ENCODE results near the gene UBR4.
A peak's percentile ranks its signal among the peaks of the same experiment; 100 is the strongest.

UBR4 gene

GRCh38 chr1:19205845-19206244 is 4.2 kb downstream of the UBR4 start:
- ATAC-seq (no peak), DNase-seq (ENCODE audit: low spot score in 2 of 2) (no peak)
- no peak overlapping the region for H3K27ac Mint-ChIP-seq
- peak overlapping the region; percentile 3 for H3K4me3 Mint-ChIP-seq
- peaks cover 58% of the 10 kb centered on the region for H3K4me1 Mint-ChIP-seq
- H3K9me3 Mint-ChIP-seq: no peaks in the 10 kb centered on the region
- H3K36me3 Mint-ChIP-seq: peaks cover 65% of the 10 kb centered on the region

GRCh38 chr1:19205403-19205802 is 4.7 kb downstream of the UBR4 start:
- Mint-ChIP-seq H3K36me3 (peaks cover 68% of the 10 kb centered on the region), H3K4me3 (peak overlapping the region; percentile 3), H3K27ac (no peak overlapping the region), H3K4me1 (peaks cover 54% of the 10 kb centered on the region), H3K9me3 (no peaks in the 10 kb centered on the region)
- ATAC-seq (peak; percentile 39), DNase-seq (ENCODE audit: low spot score in 2 of 2) (no peak)

DNA sequence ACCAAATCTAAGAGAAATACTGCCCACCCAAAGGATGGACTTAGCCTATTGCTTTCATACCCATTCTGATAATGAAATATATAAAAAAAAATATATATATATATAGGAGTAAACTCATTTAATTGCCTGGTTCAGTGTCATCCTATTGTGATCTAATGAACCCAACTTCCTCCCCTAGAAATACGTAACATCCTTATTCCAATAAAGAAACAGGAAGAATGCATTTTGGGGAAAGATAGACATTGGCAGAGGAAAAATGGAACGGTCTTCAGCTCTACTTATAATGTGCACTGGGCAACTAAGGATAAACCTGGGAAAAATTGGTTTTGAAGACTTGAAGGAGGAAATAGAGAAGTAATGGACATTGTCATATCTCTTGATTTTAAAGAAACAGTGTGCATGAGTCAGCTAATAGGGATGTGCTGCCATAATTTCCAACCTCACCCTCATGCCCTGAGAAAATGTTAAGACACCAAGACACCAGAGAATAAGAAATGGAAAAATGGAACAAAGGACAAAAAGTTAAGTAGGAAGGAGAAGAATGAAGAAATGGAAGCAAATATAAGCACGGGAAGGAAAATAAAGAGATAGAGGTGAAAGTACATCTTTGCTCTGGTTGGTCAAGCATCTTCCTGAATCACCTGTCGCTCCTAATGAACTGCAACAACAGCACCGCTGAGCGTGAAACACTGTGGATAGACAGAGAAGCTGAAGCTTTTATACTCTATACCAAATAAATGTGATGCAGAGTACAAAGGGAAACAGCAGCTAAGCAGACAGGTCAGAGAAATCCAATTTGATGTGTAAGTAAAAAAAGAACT is 5.4 kb downstream of the UBR4 start:
- no peaks in the 10 kb centered on the region for H3K9me3 Mint-ChIP-seq
- ATAC-seq: no peak
- no peak for DNase-seq (ENCODE audit: low spot score in 2 of 2)
- peaks cover 70% of the 10 kb centered on the region for H3K36me3 Mint-ChIP-seq
- H3K4me1 Mint-ChIP-seq: peaks cover 50% of the 10 kb centered on the region
- peak overlapping the region; percentile 3 for H3K4me3 Mint-ChIP-seq
- no peak overlapping the region for H3K27ac Mint-ChIP-seq

GRCh38 chr1:19203440-19203839 is 6.6 kb downstream of the UBR4 start:
- H3K27ac Mint-ChIP-seq: no peak overlapping the region
- no peak for ATAC-seq

GRCh38 chr1:19202396-19202795 is 7.7 kb downstream of the UBR4 start:
- DNase-seq (ENCODE audit: low spot score in 2 of 2) (no peak), ATAC-seq (no peak)
- Mint-ChIP-seq H3K4me1 (peaks cover 36% of the 10 kb centered on the region), H3K36me3 (peaks cover 88% of the 10 kb centered on the region), H3K9me3 (no peaks in the 10 kb centered on the region), H3K4me3 (no peak overlapping the region), H3K27ac (no peak overlapping the region)

More at GRCh38 chr1:19203440-19203839, 6.6 kb downstream of the UBR4 start:
- Mint-ChIP-seq H3K4me1 (peaks cover 43% of the 10 kb centered on the region), H3K36me3 (peaks cover 82% of the 10 kb centered on the region), H3K9me3 (no peaks in the 10 kb centered on the region), H3K4me3 (no peak overlapping the region)
- DNase-seq (ENCODE audit: low spot score in 2 of 2): no peak

DNA sequence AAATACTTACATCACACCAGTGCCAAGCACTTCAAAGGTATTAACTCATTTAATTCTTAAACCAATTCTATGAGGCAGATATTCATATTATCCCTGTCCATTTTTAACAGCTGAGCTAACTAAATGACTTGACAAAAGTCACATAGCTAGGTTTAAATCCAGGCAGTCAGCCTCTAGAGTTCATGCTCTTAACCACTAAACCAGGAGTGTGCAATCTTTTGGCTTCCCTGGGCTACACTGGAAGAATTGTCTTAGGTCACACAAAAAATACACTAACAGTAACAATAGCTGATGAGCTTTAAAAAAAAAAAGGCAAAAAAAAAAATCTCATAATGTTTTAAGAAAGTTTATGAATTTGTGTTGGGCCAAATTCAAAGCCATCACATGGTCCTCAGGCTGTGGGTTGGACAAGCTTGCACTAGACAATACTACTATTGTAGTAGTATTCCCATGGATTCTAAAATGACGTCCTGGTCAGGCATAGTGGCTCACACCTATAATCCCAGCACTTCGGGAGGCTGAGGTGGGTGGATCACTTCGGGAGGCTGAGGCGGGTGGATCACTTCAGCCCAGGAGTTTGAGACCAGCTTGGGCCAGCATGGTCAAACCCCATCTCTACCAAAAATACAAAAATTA is 10.0 kb downstream of the UBR4 start:
- Mint-ChIP-seq H3K9me3 (no peaks in the 10 kb centered on the region), H3K27ac (no peak overlapping the region), H3K36me3 (peaks cover 93% of the 10 kb centered on the region), H3K4me1 (peaks cover 19% of the 10 kb centered on the region), H3K4me3 (no peak overlapping the region)
- DNase-seq (ENCODE audit: low spot score in 2 of 2) (no peak), ATAC-seq (no peak)

- H3K36me3 Mint-ChIP-seq: peaks cover 95% of the 10 kb centered on the region
- ATAC-seq: no peak
- H3K4me1 Mint-ChIP-seq: peaks cover 13% of the 10 kb centered on the region
- H3K27ac Mint-ChIP-seq: no peak overlapping the region
- no peak overlapping the region for H3K4me3 Mint-ChIP-seq
- no peaks in the 10 kb centered on the region for H3K9me3 Mint-ChIP-seq
- no peak for DNase-seq (ENCODE audit: low spot score in 2 of 2)
Measured at GRCh38 chr1:19199329-19199968, 10.6 kb downstream of the UBR4 start.

GRCh38 chr1:19198820-19199219 is 11.2 kb downstream of the UBR4 start:
- Mint-ChIP-seq H3K36me3 (peaks cover 98% of the 10 kb centered on the region), H3K27ac (no peak overlapping the region), H3K9me3 (no peaks in the 10 kb centered on the region), H3K4me1 (peaks cover 12% of the 10 kb centered on the region), H3K4me3 (no peak overlapping the region)
- no peak for DNase-seq (ENCODE audit: low spot score in 2 of 2)
- no peak for ATAC-seq

GRCh38 chr1:19197845-19198244 is 12.2 kb downstream of the UBR4 start:
- Mint-ChIP-seq H3K9me3 (no peaks in the 10 kb centered on the region), H3K4me1 (peaks cover 11% of the 10 kb centered on the region), H3K4me3 (no peak overlapping the region), H3K36me3 (peaks cover 99% of the 10 kb centered on the region), H3K27ac (no peak overlapping the region)
- DNase-seq (ENCODE audit: low spot score in 2 of 2): no peak
- no peak for ATAC-seq

GRCh38 chr1:19196331-19196730 is 13.7 kb downstream of the UBR4 start:
- Mint-ChIP-seq H3K4me1 (no peaks in the 10 kb centered on the region), H3K9me3 (no peaks in the 10 kb centered on the region), H3K36me3 (peaks cover 100% of the 10 kb centered on the region), H3K4me3 (no peak overlapping the region), H3K27ac (no peak overlapping the region)
- ATAC-seq (no peak), DNase-seq (ENCODE audit: low spot score in 2 of 2) (no peak)

- no peak overlapping the region for H3K27ac Mint-ChIP-seq
- H3K36me3 Mint-ChIP-seq: peaks cover 100% of the 10 kb centered on the region
- DNase-seq (ENCODE audit: low spot score in 2 of 2): no peak
- H3K9me3 Mint-ChIP-seq: no peaks in the 10 kb centered on the region
- no peaks in the 10 kb centered on the region for H3K4me1 Mint-ChIP-seq
- no peak for ATAC-seq
- no peak overlapping the region for H3K4me3 Mint-ChIP-seq
Measured at GRCh38 chr1:19193004-19193403, 17.1 kb downstream of the UBR4 start.

DNA sequence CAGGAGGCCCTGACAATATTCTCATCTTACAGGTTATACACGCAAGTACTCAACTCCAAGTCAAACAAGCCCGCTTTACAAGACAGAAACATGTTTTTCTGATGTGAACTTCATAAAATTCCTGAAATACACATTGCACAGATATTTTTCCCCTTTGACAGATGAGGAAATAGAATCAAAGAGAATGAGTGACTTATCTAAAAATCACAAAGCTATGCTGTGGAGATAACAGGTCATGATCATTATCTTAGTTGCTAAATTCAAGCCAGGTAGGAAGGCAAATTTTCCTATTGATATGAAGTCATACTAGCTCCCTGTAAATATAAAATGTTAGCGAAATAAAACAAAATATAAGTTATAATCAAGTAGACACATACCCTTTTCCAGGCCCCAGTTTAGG is 18.3 kb downstream of the UBR4 start:
- H3K4me1 Mint-ChIP-seq: peaks cover 1% of the 10 kb centered on the region
- no peak for DNase-seq (ENCODE audit: low spot score in 2 of 2)
- H3K27ac Mint-ChIP-seq: no peak overlapping the region
- no peak overlapping the region for H3K4me3 Mint-ChIP-seq
- H3K36me3 Mint-ChIP-seq: peaks cover 100% of the 10 kb centered on the region
- H3K9me3 Mint-ChIP-seq: no peaks in the 10 kb centered on the region
- ATAC-seq: no peak

DNA sequence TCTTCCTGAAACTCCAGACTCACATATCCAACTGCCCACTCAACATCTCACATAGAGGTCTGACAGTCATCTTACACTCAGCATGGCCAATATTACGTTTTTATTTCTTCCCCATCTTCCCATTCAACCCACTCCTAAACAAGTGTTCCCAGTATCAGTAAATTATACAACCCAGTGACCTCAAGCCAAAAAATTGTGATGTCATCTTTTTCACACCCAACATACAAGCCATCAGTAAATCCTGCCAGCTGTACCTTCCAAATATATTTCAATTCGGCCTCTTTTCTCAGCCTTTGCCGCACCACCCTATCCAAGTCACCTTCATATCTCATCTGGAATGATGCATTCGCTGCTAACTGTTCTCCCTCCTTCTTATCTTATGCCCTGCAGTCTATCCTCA is 19.6 kb downstream of the UBR4 start:
- ATAC-seq (no peak), DNase-seq (ENCODE audit: low spot score in 2 of 2) (no peak)
- Mint-ChIP-seq H3K27ac (no peak overlapping the region), H3K4me3 (no peak overlapping the region), H3K9me3 (no peaks in the 10 kb centered on the region), H3K36me3 (peaks cover 100% of the 10 kb centered on the region), H3K4me1 (peaks cover 13% of the 10 kb centered on the region)

- no peak overlapping the region for H3K4me3 Mint-ChIP-seq
- DNase-seq (ENCODE audit: low spot score in 2 of 2): no peak
- H3K4me1 Mint-ChIP-seq: peaks cover 13% of the 10 kb centered on the region
- H3K36me3 Mint-ChIP-seq: peaks cover 100% of the 10 kb centered on the region
- ATAC-seq: no peak
- H3K9me3 Mint-ChIP-seq: no peaks in the 10 kb centered on the region
- no peak overlapping the region for H3K27ac Mint-ChIP-seq
Measured at GRCh38 chr1:19189270-19189669, 20.8 kb downstream of the UBR4 start.

DNA sequence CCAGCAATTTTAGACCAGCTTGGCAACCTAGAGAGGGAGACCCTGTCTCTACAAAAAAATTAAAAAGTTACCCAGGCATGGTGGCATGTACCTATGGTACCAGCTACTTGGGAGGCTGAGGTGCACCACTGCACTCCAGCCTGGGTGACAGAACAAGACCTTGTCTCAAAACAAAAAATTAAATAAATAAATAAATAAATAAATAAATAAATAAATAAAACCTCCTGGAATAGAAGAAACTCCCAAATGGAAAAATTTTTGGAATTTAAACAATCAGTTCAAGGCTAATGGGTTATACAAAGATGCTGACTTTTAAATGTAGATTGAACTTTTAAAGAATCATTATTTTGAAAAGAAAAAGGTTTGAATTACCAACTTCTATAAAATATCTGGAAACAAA is 22.2 kb downstream of the UBR4 start:
- Mint-ChIP-seq H3K36me3 (peaks cover 100% of the 10 kb centered on the region), H3K4me3 (no peak overlapping the region), H3K4me1 (peaks cover 13% of the 10 kb centered on the region), H3K9me3 (no peaks in the 10 kb centered on the region), H3K27ac (no peak overlapping the region)
- DNase-seq (ENCODE audit: low spot score in 2 of 2) (no peak), ATAC-seq (no peak)

GRCh38 chr1:19186001-19186400 is 24.1 kb downstream of the UBR4 start:
- Mint-ChIP-seq H3K27ac (peak overlapping the region; percentile 66), H3K9me3 (no peaks in the 10 kb centered on the region), H3K36me3 (peaks cover 100% of the 10 kb centered on the region), H3K4me1 (peaks cover 24% of the 10 kb centered on the region), H3K4me3 (no peak overlapping the region)
- no peak for DNase-seq (ENCODE audit: low spot score in 2 of 2)
- ATAC-seq: peak; percentile 77

Measured in stimulated activated effector memory CD8-positive, alpha-beta T cell treated with anti-CD3 and anti-CD28 coated beads, Interleukin-12 subunit alpha, Interleukin-12 subunit beta, amount 100 ng/mL, for 72 hours (primary cell).